GM19463 (cell line): Measurements from ENCODE around the gene PLCL1.

Experiments used
- ATAC-seq: cut with Tn5 transposase; IDR thresholded peaks from one replicate; pipeline ENCODE4 v1.9.1; 2021; ENCODE audit warnings: mild to moderate bottlenecking, moderate library complexity; ENCODE audit not compliant: unreplicated experiment

Gene PLCL1

DNA sequence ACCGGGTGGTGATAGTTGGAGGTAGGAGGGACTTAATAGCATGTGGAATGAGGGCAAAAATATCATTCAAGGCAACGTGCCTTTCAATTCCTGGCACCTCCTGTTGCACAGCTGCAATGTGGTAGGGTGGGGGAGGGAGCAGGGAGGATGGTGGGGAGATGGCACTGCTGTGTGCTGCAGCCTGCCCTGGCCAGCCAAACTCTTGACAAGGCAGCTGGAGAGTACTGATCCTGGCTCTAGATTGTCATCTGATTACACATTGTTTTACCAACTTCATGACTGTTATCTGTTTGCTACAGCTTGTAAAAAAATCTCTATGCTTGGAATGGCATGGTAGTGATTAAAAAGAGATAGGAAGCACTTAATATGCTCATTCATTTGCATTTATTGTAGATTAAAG is 47.7 kb downstream of the PLCL1 start:
- ATAC-seq = no peak

DNA sequence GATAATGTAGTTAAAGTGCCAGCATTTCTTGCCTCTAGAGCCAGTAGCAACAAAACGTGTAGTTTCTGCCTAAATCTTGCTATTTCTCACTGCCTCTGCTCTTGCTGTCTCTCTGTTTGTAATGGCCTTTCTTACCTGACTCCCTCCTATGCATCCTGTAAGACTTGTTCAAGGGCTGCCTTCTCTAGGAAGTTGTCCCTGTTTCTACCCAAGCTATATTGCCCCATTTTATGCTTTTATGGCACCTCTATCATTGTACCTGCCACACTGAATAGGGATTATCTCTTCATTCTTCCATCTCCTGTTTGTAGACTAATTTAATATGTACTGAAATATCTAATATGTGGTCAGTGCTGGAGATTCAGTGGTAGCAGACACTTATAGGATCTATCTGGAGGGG is 49.2 kb downstream of the PLCL1 start:
- no peak for ATAC-seq

DNA sequence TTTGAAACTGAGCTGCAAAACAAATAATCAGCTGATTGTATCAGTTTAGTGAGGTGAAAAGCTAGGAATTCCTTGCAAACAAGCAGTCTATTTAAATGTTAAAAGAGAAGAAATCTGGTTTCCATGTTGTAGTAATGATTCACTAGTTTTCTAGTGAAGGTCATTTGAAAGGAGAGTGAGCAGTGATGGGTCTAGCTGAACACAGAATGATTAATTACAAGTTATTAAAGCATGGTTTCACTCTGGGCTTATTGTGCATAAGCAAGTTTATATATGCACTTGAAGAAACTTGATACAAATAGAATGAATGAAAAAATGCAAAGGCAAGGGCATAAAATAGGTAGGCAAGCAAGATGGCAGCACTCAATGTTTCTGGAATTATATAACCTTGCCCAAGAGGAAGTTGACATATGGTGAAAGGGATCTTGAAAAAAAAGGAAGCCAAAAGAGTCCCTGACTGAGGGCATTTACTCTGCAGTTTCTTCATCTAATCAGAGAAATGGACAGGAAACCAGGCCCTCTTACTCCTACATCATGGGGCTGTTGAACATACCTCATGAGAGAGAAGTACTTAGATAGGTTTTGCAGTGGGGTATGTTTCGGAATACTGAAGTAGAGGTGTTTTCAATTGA is 53.2 kb downstream of the PLCL1 start:
- no peak for ATAC-seq

DNA sequence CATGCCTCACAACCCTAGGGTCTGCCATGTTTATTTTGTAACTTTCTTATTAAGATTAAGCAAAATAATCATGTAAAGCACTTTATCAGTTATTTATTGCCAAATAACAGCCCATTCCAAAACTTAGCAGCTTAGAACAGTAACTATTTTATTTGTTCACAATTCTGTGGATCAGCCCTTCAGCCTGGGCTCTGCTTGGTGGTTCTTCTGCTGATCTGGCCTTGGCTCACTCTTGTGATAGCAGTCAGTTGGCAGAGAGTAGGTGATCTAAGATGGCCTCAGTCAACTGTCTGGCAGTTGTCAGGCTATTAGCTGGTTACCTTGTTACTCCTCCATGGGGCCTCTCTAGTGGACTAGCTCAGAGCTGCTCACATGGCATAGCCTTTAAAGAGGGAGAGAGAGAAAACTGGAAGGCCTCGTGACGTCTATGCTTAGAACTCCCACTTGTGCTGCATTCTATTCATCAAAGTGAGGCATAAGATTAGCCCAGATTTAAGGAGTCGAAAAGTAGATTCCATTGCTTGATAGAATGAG is 54.3 kb downstream of the PLCL1 start:
- ATAC-seq = no peak

DNA sequence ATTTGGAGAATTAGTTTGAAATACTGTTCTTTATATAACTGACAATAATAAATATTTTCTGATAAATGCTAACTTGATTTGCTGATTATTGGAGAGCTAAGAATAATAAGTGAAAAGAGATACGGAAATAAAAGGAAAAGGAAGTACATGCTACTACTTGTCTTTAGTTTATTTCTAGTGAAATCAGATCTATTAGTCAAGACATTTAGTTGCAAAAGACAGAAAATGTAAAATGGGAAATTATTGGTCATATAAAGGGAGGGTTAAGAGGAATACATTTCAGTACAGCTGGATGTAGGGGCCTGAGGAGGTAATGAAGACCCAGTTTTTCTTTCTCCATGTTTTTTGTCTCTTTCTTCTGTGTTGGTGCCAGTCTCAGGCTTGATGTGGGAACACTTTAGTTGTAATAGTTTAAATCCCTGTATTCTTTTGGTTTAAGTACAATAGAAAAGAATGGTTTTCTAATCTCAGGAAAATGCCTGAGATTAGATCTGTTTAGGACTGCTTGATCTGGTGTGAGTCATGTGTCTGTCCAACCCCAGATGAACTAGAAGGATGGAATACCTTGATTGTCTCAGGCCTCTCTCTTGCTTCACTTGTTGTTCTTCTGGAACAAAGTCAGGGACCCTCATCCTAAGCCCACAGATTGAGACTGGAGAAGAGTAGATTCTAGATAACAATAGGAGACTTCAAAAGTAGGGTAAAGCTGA is 58.0 kb downstream of the PLCL1 start:
- no peak for ATAC-seq

DNA sequence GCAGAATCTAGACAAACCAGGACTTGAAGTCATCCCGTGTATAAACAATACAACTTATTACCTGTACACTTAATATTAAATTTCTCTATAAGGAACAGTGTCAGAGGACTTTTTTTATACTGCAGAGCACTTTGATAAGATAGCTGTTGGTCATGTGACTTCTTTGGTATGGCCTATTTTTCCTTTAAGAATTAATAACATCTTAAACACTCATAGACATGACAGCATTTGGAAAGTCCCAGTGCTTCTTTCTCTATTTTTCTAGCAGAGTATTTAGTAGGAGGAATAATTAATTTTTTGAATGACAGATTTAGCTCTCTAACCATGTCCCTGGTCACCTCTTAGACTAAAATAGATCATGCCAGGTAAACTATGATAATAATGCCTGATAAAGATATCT is 59.4 kb downstream of the PLCL1 start:
- no peak for ATAC-seq

DNA sequence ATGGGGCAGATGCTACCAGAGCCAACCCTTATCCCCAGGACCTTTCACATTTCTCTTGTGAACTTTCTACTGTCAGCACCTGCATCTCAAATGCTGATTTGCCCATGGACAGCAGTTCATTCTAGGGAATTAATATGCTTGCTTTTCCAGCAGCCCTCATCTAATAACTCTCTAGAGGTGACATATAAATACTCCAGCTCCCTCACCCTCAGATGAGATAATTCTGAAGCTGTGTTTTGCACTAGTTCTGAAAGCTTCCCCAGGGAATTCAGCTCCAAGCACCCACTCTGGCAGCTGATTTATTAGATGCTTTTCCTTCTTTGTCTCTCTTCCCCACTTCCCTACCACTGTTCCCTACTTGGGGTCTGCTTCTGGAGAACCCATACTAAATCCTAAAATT is 62.1 kb downstream of the PLCL1 start:
- ATAC-seq = no peak

DNA sequence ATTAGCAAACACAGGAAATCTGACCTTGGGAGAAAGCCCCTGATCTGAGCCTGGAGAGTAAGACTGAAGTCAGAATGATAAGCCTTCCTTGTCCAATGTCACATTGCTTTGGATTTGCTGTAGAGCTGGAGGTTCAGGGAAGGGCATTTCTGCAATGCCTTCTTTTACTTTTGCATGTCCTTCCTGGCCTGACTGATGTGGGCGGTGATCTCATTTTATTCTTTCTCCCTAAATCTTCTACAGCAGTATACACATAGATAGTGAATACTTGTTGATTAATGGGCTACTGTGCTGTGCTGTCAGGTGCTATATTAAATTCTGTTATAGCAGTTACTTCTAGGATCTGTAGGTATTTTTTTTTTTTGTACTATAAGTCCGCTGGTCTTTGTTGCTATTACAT is 62.6 kb downstream of the PLCL1 start:
- ATAC-seq = no peak

DNA sequence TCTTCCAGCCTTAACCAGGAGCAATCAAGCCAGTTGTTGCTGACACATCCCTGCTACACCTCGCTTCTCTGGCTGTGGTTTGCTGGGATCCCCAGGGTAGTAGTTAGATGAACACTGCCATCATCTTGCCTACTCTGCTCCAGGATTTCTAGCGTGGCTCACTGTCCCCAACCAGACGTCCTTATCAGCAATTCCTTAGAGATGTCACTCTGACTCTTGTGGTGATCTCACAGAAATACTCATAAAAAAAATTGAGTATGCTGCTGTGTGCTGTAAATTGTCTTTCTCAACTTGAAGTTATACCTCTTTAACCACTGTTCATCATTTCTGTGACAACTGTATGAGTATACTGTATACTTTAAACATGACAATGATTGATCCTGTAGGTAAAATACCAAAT is 63.2 kb downstream of the PLCL1 start:
- ATAC-seq = no peak

DNA sequence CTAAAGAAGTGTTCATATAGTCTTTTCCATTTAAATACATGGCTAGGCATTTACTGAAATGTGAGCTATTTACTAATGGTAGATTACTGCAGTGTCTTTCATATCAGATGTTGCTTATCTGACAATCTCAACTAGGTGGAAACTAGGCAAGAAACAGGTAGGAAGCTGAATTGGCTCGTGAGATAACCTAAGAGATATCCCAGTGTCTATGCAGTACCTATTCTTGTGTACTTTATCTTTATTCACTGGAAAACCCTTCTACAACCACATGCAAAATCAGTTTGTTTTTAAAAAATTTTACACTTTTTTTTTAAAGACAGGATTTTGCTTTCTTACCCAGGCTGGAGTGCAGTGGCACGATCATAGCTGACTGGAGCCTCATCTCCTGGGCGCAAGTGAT is 63.8 kb downstream of the PLCL1 start:
- ATAC-seq = no peak

DNA sequence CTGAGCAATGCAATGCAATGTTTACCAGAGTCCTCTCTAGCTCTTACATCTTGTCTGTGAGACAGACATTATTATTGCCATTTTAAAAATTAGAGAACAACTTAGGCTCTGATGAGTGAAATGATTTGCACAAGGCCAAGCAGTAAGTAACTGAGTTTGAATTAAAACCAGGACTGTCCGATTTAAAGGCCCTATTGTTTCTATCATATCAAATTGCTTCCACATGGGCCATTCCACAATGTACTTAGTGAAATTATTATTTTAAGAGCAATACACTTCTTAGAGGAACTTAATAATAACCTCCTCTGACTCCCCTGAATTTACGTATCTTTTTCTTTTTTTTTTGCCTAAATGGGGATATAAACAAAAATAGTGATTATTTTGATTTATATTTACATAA is 64.6 kb downstream of the PLCL1 start:
- no peak for ATAC-seq

DNA sequence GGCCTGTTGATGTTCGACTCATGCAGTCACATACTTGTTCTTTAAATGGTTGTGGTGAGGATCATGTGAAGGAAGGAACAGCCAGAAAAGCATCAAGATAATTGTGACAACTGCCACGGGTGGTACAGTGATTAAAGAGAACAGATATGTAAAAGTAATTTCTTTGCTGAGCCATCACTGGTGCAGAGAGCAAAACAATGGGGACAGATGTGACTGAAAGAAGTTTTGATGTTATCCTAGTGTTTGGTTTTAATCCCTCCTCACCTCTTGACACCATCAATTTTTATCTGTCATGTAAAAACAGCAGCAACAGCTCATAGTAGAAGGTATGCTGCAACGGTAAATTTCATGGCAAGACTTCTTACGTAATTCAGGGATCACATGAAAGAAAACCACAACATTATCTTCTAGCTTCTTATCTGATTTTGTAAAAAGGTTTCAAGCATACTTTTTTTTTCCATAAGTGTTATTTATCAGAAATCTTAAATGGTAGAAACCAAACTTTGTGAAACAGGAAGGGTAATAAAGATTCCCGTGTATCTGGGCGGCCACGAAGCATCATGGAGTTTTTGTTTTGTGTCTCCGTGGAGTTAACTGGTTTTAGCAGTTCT is 65.2 kb downstream of the PLCL1 start:
- no peak for ATAC-seq

DNA sequence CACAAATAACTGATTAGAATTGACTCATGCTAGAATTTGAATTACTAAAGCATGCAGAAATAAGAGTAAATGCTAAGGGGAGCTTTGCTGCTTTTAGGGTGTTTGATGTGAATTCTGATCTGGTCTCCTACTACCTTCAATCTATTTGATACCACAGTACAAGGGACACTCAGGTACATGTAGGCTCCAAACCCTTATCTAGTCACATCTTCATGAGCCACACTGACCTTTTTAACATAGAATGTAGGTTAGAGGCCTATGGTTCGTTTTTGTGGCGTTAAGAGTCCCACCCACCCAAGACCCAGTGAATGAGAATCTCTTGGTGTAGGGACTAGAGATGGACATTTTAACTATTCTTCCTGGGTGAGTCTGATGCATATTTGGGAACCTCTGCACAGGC is 65.7 kb downstream of the PLCL1 start:
- ATAC-seq = no peak

DNA sequence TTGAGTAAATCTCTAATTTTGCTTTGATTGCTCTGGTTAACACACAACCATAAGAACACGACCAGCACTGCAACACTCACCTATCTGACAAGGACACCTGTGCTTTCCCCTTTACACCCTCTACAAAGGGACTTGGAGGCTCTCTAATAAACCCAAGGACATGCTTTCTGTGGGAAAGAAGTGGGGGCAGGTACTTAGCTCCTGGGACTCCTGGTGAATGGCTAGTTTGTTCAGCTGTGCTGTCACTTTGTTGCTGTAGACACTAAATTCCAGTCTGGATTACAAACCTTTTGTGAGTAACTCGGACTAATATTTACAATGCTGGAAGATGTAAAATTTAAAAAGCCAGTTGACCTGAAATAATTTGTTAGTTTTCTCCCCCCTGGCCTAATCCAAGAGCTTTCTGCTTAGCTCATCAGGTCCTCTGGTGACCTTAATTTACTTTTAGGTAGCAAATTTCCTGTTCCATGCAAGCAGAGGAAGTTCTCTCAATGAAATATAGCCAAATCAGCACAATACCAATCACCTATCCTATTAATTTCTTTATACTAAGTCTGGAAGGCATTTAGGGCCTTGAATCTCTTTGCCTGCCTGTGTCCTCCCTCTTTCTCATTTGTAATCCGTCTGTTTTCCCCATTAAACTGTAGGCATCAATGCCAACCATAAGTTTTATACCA is 67.5 kb downstream of the PLCL1 start:
- ATAC-seq = no peak

DNA sequence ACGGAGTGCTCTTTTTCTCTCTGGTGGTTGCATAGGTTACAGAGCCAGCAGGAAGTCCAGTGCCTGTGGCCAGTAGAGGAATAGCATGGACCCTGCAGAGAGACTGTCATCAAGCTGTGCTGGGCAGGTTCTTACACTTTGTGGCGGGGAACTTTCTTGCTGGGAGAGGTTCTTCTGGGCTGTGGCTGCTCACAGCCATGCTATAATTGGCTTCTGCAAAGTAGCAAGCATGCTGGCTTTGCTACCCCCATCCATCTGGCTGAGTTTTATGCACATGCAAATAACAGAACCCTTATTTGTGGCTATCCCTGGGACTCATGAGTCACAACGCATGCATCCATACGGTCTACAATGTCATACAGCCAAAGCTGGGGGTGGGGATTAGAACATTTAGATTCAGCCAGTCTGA is 68.9 kb downstream of the PLCL1 start:
- no peak for ATAC-seq

DNA sequence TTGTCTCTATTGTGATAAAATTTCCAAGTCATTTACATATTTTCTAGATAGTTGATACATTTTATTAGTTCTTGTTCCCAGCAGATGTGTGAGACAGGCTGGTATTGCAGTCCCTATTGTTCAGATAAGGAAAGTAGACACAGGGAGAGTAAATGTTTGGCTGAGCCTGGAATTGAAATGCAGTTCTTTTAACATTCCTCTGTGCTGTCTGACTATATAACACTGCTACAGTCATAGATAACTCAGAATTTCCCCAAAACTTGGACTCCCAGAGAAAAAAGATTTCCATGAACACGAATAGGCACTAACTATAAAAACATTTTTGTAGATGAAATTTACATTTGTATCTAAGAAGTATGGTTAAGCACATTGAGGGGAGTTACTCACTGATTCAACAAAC is 71.4 kb downstream of the PLCL1 start:
- no peak for ATAC-seq

DNA sequence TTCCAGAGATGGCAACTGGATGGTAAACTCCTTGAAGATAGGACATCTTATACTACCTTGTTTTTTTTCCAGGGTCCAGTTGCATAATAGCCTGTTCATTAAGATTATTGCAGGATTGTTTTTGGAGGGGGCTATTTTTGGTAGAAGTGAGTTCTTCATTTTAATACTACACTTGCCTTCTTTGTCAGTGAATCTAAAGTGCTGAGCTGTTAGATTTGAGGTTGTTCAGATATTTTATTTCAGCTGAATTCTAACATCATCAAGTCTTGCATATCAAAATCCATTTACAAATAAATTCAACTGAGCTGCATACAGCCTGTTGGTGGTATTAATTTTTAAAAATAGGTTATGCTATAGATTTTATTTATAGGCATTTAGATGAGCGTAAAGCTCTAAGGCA is 72.1 kb downstream of the PLCL1 start:
- ATAC-seq = no peak

DNA sequence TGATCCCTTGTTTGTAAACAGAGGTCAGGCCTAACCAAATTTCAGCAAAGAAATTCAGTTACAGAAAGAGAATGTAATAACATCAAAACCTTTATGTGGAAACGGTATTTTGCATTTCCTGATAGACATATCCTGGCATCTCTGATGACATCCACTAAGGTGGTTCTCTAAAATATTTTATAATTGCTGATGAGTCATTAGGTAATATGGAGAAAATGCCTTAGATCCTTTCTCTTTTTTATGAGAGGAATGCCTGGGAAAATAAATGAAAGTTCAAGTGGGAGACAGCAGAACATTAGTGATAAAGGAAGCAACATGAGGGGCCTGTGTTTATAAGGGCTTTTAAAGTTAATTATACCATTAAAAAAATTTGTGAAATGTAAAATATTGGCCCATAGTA is 72.6 kb downstream of the PLCL1 start:
- no peak for ATAC-seq

DNA sequence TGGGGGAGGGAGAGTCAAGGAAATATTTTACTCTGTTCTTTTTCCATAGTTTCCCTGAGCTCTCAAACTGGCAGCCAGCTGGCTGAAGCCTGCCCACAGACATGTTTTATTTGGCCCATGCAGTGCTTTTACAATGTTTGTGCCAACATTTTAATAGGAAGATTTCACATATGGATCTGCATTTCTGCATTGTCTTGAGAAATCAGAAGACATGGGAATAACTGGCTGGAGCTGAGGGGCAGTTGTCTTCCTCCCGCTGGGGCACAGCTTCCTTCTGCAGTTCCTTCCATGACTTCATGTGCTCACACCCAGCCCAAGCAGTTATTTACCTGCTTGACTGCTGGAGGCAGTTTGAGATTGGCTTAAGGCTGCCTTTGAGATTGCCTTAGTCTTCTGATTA is 74.4 kb downstream of the PLCL1 start:
- no peak for ATAC-seq

DNA sequence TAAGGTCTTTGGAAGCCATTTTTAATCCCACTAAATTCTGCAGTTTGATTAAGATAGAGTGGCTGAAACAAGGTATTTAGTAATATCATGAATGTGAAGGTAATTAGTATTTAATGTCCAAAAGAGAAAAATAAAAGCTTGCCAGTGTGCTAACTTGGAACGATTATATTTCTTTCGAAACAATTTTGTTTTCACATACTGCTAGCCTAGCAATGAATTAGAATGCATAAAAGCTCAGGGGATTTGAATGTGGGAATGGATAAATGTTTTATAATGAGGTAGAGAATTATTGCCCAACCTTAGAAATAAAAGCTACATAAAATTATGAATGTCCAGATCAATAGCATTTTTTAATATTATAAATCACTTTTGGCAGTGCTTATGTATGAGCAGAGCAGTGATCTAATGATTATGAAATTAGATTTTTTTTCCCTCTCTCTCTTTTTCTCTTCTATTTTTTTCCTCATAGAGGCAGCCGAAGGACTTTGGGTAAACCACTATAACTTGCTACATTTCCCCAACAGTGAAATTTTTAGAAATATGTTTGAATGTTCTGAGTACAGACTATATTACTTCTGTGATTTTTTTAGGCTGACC is 75.5 kb downstream of the PLCL1 start:
- ATAC-seq = no peak

DNA sequence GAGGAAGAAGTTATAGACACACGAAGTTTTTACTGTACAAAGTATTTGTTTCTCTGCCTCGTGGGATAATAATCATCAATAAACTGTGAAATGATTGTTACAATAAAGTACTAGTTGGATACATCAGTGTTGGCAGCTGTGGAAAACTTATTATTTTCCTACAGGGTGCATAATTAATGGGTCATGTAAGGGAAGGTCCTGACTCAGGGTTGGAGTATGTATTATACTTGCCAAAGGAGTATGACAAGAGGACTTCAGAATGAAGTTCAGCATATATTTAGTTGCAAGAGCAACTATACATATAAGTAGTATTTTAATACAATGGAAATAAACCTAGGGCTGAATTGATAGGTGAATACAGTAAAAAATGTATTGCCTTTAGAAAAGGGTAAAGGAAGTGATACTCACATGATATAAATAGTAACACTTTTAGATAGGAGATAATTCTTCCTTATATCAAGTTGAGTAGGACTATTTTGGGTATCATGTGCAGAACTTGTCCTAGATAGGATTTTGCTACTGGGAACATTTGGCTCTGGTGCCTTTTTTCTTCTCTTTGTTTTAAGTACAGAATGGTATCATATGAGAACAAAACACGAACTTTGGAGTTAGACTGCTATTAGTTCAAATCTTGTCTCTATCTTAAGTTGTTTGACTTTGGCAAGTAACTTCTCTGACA is 79.1 kb downstream of the PLCL1 start:
- ATAC-seq = no peak
